ENCODE measurements around the gene CFAP52. TPM values are rescaled to one million over a fixed set of nuclear protein-coding genes. Genes with fewer than 3 reads are reported as not detected.

The CFAP52 gene
- total and polyA plus RNA-seq, 2 of the 13 experiments (the other 11 are each of a cell fraction or from before 2014, with no cell fraction given): not detected

DNA sequence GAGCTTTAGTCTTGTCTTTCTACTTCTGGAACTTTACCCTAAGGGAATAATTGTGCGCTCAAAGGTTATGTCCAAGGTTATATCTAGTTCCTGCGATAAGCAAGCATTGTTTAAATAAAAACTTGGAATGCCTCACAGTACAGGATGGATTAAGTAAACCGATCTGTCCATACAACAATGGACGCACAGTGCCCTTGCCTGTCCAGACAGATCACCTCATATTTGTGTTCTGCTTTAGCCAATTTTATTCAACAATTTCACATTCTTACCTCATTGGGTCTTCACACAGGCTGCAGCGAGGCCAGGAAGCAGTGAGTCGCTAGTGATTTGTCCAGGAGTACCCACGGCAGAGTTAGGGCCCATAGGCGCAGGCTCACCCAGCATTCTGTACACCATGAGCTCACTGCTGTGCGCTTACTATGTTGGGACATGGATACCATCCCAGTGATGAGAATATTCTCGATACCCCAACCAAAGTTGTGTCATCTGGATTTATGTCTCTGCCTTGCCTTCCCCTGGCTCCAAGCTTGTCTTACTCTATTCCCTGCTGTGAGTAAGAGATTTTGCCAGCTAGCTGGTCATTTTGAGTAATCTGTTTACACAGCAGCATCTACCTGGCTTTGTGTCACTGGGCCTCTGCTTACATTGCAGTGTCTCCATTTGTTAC lies 108.6 kb downstream of the CFAP52 start (continued):
- 0 out of 2 replicates have a peak, but pooled peaks have one; percentile 15 for TF ChIP-seq THAP11 (CRISPR knock-in tag; IDR thresholded peaks at IDR 0.05)
- TF ChIP-seq, protein P1, sequence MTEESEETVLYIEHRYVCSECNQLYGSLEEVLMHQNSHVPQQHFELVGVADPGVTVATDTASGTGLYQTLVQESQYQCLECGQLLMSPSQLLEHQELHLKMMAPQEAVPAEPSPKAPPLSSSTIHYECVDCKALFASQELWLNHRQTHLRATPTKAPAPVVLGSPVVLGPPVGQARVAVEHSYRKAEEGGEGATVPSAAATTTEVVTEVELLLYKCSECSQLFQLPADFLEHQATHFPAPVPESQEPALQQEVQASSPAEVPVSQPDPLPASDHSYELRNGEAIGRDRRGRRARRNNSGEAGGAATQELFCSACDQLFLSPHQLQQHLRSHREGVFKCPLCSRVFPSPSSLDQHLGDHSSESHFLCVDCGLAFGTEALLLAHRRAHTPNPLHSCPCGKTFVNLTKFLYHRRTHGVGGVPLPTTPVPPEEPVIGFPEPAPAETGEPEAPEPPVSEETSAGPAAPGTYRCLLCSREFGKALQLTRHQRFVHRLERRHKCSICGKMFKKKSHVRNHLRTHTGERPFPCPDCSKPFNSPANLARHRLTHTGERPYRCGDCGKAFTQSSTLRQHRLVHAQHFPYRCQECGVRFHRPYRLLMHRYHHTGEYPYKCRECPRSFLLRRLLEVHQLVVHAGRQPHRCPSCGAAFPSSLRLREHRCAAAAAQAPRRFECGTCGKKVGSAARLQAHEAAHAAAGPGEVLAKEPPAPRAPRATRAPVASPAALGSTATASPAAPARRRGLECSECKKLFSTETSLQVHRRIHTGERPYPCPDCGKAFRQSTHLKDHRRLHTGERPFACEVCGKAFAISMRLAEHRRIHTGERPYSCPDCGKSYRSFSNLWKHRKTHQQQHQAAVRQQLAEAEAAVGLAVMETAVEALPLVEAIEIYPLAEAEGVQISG (CRISPR knock-in tag; IDR thresholded peaks at IDR 0.05): no peak
- no peak for TF ChIP-seq TAF15 (IDR thresholded peaks at IDR 0.05; ENCODE audit: low read depth, low read length, poor library complexity, severe bottlenecking)
- no peak for TF ChIP-seq WIZ (CRISPR knock-in tag; IDR thresholded peaks at IDR 0.05)
- TF ChIP-seq ZNF670 (CRISPR knock-in tag; IDR thresholded peaks at IDR 0.05; ENCODE audit: borderline replicate concordance): no peak
- TF ChIP-seq KDM4B (CRISPR knock-in tag; IDR thresholded peaks at IDR 0.05): no peak
- no peak for TF ChIP-seq ZNF619 (CRISPR knock-in tag; IDR thresholded peaks at IDR 0.05)
- no peak for TF ChIP-seq ATF1 (CRISPR knock-in tag; IDR thresholded peaks at IDR 0.05)
- TF ChIP-seq ZNF484 (CRISPR knock-in tag; IDR thresholded peaks at IDR 0.05; ENCODE audit: borderline replicate concordance, low read depth): no peak
- TF ChIP-seq ZMYM3 (CRISPR knock-in tag; IDR thresholded peaks at IDR 0.05): peak; percentile 44; the same call in 1 of the 2 replicates
- TF ChIP-seq, protein P2, sequence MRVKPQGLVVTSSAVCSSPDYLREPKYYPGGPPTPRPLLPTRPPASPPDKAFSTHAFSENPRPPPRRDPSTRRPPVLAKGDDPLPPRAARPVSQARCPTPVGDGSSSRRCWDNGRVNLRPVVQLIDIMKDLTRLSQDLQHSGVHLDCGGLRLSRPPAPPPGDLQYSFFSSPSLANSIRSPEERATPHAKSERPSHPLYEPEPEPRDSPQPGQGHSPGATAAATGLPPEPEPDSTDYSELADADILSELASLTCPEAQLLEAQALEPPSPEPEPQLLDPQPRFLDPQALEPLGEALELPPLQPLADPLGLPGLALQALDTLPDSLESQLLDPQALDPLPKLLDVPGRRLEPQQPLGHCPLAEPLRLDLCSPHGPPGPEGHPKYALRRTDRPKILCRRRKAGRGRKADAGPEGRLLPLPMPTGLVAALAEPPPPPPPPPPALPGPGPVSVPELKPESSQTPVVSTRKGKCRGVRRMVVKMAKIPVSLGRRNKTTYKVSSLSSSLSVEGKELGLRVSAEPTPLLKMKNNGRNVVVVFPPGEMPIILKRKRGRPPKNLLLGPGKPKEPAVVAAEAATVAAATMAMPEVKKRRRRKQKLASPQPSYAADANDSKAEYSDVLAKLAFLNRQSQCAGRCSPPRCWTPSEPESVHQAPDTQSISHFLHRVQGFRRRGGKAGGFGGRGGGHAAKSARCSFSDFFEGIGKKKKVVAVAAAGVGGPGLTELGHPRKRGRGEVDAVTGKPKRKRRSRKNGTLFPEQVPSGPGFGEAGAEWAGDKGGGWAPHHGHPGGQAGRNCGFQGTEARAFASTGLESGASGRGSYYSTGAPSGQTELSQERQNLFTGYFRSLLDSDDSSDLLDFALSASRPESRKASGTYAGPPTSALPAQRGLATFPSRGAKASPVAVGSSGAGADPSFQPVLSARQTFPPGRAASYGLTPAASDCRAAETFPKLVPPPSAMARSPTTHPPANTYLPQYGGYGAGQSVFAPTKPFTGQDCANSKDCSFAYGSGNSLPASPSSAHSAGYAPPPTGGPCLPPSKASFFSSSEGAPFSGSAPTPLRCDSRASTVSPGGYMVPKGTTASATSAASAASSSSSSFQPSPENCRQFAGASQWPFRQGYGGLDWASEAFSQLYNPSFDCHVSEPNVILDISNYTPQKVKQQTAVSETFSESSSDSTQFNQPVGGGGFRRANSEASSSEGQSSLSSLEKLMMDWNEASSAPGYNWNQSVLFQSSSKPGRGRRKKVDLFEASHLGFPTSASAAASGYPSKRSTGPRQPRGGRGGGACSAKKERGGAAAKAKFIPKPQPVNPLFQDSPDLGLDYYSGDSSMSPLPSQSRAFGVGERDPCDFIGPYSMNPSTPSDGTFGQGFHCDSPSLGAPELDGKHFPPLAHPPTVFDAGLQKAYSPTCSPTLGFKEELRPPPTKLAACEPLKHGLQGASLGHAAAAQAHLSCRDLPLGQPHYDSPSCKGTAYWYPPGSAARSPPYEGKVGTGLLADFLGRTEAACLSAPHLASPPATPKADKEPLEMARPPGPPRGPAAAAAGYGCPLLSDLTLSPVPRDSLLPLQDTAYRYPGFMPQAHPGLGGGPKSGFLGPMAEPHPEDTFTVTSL (CRISPR knock-in tag; IDR thresholded peaks at IDR 0.05; ENCODE audit: borderline replicate concordance): peak; percentile 66
- TF ChIP-seq, protein P3, sequence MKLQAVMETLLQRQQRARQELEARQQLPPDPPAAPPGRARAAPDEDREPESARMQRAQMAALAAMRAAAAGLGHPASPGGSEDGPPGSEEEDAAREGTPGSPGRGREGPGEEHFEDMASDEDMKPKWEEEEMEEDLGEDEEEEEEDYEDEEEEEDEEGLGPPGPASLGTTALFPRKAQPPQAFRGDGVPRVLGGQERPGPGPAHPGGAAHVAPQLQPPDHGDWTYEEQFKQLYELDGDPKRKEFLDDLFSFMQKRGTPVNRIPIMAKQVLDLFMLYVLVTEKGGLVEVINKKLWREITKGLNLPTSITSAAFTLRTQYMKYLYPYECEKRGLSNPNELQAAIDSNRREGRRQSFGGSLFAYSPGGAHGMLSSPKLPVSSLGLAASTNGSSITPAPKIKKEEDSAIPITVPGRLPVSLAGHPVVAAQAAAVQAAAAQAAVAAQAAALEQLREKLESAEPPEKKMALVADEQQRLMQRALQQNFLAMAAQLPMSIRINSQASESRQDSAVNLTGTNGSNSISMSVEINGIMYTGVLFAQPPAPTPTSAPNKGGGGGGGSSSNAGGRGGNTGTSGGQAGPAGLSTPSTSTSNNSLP (IDR thresholded peaks at IDR 0.05; ENCODE audit: low read depth, low read length): peak; percentile 75
- TF ChIP-seq SATB2 (CRISPR knock-in tag; IDR thresholded peaks at IDR 0.05): no peak
- no peak for TF ChIP-seq TGIF2 (CRISPR knock-in tag; IDR thresholded peaks at IDR 0.05)
- TF ChIP-seq ARID2 (CRISPR knock-in tag; IDR thresholded peaks at IDR 0.05; ENCODE audit: borderline replicate concordance): no peak
- TF ChIP-seq, protein P4, sequence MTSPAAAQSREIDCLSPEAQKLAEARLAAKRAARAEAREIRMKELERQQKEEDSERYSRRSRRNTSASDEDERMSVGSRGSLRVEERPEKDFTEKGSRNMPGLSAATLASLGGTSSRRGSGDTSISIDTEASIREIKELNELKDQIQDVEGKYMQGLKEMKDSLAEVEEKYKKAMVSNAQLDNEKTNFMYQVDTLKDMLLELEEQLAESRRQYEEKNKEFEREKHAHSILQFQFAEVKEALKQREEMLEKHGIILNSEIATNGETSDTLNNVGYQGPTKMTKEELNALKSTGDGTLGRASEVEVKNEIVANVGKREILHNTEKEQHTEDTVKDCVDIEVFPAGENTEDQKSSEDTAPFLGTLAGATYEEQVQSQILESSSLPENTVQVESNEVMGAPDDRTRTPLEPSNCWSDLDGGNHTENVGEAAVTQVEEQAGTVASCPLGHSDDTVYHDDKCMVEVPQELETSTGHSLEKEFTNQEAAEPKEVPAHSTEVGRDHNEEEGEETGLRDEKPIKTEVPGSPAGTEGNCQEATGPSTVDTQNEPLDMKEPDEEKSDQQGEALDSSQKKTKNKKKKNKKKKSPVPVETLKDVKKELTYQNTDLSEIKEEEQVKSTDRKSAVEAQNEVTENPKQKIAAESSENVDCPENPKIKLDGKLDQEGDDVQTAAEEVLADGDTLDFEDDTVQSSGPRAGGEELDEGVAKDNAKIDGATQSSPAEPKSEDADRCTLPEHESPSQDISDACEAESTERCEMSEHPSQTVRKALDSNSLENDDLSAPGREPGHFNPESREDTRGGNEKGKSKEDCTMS (CRISPR knock-in tag; conservative IDR thresholded peaks at IDR 0.05): no peak
- TF ChIP-seq ZNF343 (CRISPR knock-in tag; IDR thresholded peaks at IDR 0.05): no peak
